Stimulated activated CD8-positive, alpha-beta memory T cell treated with anti-CD3 and anti-CD28 coated beads, Interleukin-12 subunit alpha, Interleukin-12 subunit beta, amount 100 ng/mL, for 4 hours (primary cell): Measurements from ENCODE around the gene CASKIN1.

ENCODE experiments used
- DNase-seq: peaks from one replicate; pipeline ENCODE4 v3.0.0-alpha.2; 2020; ENCODE audit warnings: low read depth

Gene CASKIN1

DNA sequence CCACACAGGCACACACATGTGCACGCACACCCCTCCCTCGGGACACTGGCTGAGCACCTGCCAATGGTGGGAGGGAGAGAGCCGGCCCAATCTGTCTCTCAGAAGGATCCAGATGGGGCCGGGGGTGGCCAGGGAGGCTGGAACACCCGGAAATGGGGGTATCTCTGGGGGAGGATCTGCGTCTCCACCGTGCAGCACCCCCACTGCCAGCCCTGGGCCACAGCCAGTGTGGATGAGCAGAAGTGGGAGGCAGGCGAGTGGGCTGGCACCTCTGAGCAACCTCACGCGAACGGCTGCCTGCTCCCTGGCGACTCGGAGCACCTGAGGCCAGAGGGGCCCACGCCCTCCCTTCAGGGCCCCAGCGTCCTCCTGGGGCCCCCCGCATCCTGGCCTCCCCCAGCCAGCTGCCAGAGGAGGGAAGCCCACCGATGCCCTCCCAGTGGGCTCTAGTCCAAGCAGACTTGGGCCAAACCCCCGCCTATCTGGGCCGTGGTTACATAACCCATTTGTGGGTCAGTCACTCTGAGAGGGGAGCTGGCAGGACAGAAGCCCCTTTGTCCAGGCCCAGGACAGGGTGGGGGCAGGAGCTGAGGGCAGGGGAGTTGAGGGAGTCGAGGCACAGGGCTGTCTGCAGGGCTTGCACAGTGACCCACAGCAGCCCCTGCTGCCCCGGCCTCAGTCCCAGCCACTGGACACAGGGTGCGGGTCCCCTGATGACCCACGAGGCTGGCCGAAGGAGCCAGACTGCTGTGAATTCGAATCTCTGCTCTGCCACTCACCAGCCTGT, 5.6 kb downstream of the CASKIN1 start:
- no peak for DNase-seq

DNA sequence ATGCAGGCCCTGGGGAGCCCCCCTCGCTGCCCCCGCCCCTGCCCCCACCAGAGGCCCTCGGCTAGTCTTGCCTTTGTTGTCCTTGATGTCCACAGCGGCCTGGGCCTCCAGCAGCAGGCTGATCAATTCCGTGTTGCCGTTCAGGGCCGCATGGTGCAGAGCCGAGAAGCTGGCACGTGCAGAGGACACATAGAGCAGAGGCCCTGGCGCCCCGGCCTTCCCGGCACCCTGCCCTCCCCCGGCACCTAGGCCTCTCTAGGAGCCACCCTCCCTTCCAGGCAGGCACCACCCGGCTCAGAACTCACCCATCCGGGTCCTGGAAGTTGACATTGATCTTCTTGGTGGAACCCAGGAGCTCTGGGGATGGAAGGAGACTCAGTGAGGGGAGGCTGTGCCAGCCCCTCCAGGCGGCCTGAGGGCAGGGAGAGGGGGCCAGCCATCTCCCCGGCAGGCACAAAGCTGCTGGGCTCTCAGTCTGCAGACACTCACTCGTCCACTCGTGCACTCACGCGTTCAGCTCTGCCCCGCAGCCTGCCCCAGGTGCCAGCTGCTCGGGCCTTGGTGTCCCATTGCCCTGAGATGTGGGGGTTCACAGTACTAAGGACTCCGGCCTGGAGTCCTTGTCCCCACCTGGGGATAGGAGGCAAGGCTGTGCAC, 6.3 kb downstream of the CASKIN1 start:
- DNase-seq: no peak

DNA sequence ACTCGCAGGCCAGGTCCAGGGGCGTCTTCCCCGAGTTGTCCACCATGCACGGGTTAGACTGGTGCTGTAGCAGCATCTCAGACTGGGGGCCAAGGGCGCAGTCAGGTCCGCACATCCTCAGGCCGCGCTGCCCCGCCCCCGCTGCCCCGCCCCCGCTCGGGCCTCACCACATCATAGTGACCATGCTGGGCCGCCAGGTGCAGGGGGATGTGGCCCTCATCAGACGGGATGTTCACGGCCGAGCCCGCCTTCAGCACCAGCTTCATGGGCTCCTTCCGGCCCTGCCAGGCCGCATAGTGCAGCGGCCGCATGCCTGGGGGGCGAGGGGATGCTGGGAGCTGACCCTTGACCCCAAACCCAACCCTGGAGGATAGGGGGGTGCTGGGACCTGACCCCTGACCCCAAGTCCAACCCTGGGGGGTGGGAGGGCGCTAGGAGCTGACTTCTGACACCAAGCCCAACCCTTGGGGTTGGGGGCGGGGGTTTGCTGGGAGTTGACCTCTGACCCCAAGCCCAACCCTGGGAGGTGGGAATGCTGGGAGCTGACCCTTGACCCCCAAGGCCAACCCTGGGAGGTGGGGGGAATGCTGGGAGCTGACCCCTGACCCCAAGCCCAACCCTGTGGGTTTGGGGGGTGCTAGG, 7.0 kb downstream of the CASKIN1 start:
- DNase-seq: no peak

DNA sequence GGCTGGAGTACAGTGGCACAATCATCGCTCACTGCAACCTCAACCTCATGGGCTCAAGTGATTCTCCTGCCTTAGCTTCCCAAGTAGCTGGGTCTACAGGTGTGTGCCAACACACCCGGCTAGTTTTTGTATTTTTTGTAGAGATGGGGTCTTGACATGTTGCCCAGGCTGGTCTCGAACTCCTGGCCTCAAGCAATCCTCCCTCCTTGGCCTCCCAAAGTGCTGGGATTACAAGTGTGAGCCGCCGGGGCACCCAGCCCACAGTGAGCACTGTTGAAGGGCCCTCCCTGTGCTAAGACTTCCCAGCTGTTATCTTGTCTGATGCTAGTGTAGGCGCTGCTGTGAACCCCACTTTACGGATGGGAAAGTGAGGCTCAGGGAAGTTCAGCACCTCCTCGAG, 8.0 kb downstream of the CASKIN1 start:
- DNase-seq: no peak

DNA sequence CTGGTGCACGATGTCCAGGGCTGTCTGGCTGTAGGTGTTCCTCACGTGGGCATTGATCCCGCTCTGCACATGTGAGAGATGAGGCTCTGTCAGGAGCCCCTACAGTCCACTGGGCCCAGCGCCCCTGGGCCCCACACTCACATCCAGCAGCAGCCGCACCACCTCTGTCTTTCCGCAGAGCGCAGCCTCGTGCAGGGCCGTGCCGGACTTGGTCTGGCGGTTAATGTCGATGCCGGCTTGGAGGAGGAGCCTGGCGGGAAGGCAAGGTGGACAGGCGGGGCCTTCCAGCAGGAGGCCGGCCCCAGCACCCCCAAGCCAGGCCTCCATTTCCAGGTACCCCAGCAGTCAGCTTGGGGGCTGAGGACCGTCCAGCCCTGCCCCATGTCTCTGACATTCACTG, 9.2 kb downstream of the CASKIN1 start:
- no peak for DNase-seq

DNA sequence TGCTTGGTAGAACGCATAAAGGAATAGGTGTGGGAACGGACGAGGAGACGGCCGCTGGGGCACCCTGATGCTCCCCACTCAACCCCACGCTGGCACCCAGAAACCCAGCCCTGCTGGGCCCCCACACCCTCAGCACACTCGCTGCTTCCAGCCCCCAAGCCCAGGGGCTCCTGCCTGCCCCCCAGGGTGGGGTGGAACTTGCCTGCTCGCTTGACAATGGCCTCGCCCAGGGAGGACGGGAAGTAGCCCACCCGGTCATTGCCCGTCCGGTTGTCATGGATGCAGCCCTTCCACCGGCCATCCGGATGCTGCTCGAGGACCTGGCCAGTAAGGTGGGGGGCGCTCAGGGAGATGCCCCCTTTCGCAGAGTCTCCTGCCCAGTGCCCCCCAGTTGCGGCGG, 9.9 kb downstream of the CASKIN1 start:
- DNase-seq: no peak

DNA sequence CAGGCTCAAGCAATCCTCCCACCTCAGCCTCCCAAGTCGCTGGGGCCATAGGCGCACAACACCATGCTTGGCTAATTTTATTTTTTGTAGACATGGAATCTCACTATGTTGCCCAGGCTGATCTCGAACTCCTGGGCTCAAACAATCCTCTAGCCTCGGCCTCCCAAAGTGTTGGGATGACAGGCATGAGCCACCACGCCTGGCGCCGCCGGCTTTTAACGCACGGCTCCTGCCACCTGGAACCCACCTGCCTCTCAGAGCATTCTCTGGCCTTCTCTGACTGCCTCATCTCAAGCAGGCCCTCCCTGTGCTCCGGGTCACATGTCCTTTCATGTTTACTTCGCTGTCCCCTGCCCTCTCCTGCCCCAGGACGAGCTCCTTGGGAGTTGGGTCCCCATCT, 10.3 kb downstream of the CASKIN1 start:
- DNase-seq: no peak

DNA sequence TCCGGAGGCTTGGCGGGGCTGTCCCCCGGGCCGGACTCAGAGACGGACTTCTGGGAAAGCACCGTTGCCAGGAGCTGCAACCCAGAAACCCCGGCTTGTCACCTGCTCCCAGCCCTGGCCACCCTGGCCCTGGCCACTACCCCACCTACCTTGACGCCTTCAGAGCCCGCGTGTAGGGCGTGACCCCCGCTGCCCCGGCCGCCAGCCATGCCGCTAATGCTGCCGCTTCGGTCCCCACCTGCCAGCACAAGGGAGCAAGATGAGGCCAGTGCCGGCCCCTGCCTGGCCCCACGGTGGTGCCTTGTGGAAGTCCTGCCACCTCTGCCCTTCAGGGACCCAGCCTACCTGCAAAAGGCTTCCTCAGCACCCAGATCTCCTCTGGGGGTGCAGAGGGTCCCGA, 11.4 kb downstream of the CASKIN1 start:
- DNase-seq: no peak

DNA sequence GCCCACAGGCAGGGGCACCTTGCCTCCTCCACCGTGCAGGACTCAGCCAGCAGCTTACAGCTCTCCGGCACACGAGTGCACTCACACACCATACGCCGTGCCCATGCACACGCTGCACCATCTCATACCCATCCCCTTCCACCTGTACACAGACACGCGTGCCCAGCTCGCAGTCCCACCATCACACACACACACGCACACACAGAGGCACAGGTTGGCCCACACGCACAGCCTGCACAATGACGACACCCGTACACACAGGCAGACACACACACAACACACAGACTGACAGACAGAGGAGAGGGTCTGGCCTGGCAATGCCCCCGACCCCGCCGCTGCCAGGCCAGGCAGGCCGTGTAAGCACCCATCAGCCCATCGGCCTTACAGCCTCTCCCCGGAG, 12.1 kb downstream of the CASKIN1 start:
- DNase-seq: no peak

DNA sequence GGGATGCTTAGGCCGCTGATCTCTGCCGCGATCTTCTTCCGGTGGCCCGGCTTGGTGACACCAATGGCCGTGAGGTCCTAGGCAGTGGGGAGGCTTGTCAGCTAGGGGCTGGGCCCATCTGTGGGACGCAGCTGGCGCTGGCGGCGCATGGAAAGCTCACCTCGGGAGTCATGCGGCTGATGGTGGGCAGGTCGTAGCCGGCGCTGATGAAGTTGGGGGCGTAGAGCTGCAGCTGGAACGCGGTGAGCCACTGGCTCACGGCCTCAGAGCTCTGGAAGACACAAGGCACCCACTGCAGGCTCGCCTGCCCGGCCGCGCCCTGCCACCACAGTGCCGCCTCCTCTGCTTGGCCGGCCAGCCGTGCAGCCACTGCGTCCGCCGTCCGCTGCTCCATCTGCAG, 12.7 kb downstream of the CASKIN1 start:
- no peak for DNase-seq

DNA sequence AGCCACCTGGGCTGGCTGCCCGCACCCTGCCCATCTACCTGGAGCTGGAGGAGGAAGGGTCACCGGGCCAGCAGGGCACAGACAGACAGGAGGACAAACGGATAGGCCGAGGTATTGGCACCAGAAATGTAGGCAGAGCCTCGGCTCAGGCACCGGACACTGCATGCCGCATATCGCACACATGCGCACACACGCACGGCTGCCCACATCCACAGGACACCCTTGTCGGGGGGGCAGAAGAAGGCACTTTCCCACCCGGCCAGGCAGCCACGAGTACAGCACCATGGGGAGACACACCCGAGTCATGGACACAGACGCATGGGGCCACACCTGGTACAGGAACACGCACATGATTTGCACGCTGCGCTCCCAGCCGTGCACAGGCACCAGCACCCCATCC, 14.5 kb downstream of the CASKIN1 start:
- no peak for DNase-seq

DNA sequence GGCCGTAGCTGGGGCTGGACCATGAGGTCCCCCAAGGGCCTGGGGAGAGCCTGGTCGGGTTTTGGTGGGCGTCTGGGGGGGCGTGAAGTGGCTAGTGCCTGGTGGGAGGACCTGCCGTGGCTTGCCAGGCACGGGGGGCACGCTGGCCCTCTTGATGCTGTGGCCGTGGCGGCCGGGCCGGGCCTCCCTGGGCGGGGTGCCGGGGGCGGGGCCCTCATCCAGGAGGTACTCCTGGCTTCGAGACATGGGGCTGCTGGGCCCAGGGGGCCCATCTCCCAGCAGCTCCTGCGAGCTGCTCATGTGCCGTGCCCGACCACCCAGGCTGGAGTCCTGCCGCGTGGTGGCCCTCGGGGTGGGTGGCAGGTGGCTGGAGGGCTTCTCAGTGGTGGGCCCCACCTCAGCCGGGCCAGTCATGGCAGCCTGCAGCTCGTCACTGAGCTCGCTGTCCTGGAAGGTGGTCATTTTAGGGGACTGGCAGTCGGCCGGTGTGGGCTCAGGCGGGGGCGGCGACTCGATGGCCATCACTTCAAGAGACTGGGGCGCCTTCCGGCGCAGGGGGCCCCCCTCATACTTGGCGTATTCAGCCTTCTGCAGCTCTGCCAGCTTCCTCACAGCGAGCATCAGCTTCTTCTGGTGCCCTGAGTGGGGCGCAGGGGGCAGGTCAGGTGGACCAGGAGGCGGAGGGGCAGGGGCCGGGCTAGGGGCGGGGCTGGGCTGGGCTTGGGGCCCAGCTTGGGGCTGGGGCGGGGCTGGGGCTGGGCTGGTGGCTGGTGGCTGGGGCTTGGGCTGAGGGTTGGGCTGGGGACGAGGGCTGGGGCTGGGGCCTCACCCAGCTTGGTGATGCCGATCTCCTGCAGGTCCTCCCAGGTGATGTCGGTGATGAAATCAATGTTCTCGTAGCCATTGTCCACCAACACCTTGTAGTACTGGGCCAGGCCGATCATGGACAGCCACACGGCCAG, 15.2 kb downstream of the CASKIN1 start:
- DNase-seq: no peak

DNA sequence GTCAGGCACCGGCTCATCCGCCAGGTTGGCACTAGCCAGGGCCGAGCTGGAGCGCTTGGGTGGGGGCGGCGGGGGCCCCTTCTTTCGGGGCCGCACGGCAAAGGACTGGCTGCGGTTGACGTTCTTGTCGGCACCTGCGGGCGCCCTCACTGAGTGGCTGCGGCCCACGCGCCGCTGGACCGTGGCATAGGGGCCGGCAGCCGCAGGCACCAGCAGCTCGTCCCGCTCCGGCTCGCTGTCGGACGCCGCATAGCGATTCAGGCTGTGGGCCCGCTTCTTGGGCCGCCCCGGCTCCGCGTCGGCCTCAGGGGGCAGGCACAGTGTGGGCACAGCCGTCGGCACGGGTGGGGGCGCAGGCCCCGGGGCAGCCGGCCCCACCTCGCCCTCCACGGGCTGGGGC, 15.9 kb downstream of the CASKIN1 start:
- DNase-seq: no peak

DNA sequence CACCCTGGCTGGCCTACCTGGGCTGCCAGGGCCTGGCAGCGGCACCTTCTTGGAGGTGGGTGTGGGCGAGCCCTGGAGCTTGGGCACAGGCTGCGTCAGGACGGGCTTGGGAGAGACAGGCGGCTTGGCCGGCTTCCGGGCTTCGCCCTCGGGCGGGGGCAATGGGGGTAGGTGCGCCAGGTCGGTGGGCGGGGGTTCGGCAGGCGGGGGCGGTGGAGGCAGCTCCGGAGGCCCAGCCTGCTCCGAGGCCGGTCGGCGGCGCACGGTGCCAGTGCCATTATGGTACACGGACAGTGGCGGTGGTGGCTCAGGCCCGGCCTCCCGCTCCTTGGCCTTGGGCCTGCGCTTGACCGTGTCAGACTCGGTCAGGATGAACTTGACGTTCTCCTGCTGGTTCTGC, 16.8 kb downstream of the CASKIN1 start:
- no peak for DNase-seq

DNA sequence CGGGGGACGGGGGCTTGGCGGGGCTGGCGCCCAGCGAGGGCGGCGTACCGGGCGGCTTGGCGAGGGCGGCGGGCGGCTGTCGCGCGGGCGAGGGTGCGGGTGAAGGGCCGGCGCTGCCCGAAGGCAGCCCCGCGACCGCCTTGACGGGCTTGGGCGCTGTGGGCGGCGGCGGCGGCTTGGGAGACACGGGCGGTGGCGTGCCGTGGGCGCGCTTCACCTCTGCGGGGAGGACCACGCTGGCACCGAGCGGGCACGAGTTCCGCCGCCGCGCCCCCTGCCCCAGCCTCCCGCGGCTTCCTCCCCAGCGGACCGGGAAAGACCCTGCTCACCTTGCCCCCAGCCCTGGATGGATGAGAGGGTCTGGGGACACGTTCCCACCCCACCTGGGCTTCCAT, 17.3 kb downstream of the CASKIN1 start:
- DNase-seq: no peak

DNA sequence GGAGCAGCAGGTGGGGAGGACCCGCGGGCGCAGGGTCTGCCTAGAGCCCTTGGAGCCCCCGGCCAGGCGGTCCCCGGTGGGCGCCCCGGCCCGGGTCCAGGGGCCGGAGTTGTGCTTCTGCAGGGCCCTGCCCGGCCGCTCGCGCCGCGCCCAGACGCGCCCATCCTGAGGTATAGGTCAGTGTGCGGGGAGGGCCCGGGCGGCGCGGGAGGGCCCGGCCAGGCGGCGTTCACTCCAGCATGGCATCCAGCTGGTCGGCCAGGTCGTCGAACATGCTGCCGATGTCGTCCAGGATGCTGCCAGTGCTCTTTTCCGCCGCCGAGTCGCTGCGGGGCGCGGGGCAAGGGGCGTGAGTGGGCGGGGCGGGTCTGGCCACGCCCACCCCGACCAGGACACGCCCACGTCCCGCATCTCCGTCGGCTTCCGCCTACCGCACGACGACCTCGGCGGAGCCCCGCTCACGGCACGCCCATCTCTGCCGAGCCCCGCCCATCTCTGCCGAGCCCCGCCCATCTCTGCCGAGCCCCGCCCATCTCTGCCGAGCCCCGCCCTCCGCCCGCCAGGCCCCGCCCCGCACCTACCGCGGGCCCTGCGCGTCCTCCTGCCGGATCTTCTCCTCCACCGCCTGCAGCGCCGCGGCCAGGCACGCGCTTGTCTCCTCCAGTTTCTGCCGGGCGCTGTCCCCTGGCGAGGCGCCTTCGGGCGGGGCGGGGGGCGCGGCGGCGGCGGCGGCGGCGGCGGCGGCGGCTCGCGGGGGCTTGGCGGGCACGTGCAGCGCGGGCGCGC, 17.9 kb downstream of the CASKIN1 start:
- DNase-seq: no peak

DNA sequence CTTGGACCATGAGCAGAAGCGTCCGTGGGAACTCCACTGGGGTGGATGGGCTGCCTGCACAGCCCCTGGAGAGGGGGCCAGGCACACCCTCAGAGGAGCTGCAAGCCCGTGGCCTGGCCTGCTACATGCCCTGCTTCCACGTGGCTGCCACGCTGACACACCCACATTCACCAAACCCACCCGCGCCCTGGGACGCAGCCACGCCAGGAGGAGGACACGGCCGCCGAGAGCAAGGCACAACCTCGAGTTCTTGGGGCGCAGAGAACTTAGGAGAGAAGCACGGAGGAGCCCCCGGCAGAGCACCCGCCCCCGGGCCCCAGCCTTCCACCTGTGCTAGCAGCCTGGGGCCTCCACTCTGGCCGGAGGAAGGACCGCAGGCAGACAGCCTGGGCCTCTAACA, 18.8 kb downstream of the CASKIN1 start:
- no peak for DNase-seq

DNA sequence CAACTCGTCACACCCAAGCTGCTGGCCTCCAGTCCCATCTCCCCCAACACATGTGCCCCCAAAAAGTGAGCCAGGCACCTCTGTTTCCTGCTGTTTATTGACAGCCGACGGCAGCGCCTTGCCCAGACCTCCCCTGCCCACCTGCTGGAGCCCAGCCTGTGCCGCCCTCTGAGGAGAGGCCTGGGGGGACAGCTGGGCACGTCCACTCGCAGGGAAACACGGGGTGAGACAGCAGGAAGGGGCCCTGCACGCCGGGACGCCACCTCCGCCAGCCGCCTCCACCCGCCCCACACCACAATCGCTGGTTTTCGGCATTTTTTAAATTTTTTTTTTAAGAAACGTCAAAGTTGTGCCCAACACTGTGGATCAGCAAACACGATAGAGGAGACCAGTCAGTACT, 19.3 kb downstream of the CASKIN1 start:
- DNase-seq: no peak

DNA sequence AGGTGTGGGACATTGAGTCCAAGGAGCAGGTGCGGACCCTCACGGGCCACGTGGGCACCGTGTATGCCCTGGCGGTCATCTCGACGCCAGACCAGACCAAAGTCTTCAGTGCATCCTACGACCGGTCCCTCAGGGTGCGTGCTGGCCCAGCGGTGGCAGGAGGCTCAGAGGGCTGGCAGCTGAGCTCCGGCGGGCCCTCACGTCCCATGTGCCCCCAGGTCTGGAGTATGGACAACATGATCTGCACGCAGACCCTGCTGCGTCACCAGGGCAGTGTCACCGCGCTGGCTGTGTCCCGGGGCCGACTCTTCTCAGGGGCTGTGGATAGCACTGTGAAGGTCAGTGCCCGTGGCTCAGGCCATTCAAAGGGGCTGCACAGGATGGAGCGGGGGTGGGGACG, 20.4 kb downstream of the CASKIN1 start:
- DNase-seq: no peak

DNA sequence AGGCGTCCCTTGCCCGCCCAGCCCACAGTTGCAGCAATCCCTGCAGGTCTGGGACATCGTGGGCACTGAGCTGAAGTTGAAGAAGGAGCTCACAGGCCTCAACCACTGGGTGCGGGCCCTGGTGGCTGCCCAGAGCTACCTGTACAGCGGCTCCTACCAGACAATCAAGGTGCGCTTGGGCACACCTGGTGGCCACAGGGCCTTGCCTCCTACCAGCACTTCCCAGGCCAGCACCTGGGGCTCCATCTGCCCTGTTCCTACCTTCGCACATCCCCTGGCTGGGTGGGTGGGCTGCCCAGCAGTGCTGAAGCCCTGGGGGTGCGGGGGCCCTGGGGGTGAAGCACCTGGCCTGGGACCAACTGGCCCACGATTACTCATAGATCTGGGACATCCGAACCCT, 21.0 kb downstream of the CASKIN1 start:
- DNase-seq: no peak

DNA sequence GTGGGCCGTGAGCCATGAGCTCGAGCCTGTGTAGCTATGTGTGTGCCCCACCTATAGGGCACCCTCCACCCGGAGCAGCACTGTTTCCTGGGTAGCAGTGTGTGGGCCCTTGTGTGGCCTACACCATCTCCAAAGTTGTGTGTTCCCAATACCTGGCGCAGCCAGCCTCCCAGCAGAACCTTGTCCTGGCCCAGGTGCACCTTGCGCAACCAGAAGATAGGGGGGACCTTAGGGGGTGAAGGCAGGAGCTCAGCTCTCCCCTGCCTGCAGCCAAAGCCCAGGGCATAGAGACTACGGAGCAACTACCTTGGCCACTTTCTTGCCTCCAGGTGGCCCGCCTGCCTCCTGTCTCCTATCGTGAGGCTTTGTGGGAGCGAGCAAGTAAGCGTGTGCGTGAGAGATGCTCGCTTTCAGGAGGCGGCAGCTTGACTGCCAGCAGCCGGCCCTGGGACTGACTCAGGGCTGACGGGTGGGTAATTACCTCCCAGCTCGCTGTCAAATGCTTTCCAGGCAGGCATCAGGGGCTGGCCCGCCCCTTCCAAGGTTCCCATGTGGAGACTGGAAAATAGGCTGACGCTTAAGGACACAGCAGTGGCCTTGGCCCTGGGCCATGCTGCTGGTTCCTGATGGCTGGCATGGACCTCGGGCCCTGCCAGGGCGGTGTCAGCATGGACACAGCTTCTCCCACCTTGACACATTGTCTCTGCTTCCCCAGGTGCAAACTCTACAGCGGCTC, 21.8 kb downstream of the CASKIN1 start:
- no peak for DNase-seq
